Measurements from ENCODE around the gene PCLO.

Gene PCLO

GRCh38 chr7:83153419-83153818 lies 9.3 kb downstream of the PCLO start:
- Histone ChIP-seq H3K27ac (ENCODE audit: poor library complexity, severe bottlenecking) (no peak overlapping the region), H3K36me3 (ENCODE audit: low read depth) (no peaks in the 10 kb centered on the region; the same call in 1 of the 2 replicates), H3K4me1 (ENCODE audit: insufficient read depth, poor library complexity, severe bottlenecking) (peaks cover 14% of the 10 kb centered on the region), H3K27me3 (ENCODE audit: insufficient read depth, poor library complexity, severe bottlenecking) (no peaks in the 10 kb centered on the region), H3K4me3 (ENCODE audit: severe bottlenecking) (no peak overlapping the region), H3K9me3 (ENCODE audit: severe bottlenecking) (no peaks in the 10 kb centered on the region)
- DNase-seq (ENCODE audit: low spot score) (no peak), ATAC-seq (ENCODE audit: low read depth) (no peak)
- TF ChIP-seq, protein P1, sequence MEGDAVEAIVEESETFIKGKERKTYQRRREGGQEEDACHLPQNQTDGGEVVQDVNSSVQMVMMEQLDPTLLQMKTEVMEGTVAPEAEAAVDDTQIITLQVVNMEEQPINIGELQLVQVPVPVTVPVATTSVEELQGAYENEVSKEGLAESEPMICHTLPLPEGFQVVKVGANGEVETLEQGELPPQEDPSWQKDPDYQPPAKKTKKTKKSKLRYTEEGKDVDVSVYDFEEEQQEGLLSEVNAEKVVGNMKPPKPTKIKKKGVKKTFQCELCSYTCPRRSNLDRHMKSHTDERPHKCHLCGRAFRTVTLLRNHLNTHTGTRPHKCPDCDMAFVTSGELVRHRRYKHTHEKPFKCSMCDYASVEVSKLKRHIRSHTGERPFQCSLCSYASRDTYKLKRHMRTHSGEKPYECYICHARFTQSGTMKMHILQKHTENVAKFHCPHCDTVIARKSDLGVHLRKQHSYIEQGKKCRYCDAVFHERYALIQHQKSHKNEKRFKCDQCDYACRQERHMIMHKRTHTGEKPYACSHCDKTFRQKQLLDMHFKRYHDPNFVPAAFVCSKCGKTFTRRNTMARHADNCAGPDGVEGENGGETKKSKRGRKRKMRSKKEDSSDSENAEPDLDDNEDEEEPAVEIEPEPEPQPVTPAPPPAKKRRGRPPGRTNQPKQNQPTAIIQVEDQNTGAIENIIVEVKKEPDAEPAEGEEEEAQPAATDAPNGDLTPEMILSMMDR (IDR thresholded peaks at IDR 0.05; ENCODE audit: poor library complexity, severe bottlenecking), result no peak

- Histone ChIP-seq H3K36me3 (ENCODE audit: low read depth) (no peaks in the 10 kb centered on the region; the same call in 1 of the 2 replicates), H3K9me3 (ENCODE audit: severe bottlenecking) (no peaks in the 10 kb centered on the region), H3K27me3 (ENCODE audit: insufficient read depth, poor library complexity, severe bottlenecking) (no peaks in the 10 kb centered on the region), H3K27ac (ENCODE audit: poor library complexity, severe bottlenecking) (no peak overlapping the region), H3K4me1 (ENCODE audit: insufficient read depth, poor library complexity, severe bottlenecking) (peaks cover 12% of the 10 kb centered on the region), H3K4me3 (ENCODE audit: severe bottlenecking) (no peak overlapping the region)
- no peak for ATAC-seq (ENCODE audit: low read depth)
- no peak for DNase-seq (ENCODE audit: low spot score)
- TF ChIP-seq, protein P1 (IDR thresholded peaks at IDR 0.05; ENCODE audit: poor library complexity, severe bottlenecking), result no peak
These were observed 12.4 kb downstream of the PCLO start for GRCh38 chr7:83150310-83150709.

DNA sequence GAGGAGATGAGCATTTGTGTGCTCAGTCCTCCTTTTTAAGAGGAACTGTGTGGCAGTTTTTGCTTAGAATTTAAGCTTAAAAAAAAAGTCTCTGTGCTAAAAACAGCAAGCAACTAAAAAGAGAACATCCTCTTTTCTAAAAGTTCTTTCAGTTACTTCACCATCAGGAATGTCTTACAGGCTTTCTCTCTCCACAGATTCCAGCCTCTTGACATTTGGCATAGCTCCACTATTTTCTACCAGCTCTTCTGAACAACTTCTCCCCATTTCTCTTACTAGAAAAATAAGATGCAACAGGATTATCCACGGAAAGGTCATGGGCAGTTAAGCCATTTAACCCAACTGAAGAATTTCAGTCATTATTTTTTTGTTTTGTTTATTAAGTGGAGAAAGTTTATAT lies 13.2 kb downstream of the PCLO start:
- H3K27ac ChIP-seq (ENCODE audit: poor library complexity, severe bottlenecking), result no peak overlapping the region
- peaks cover 12% of the 10 kb centered on the region for H3K4me1 ChIP-seq (ENCODE audit: insufficient read depth, poor library complexity, severe bottlenecking)
- H3K27me3 ChIP-seq (ENCODE audit: insufficient read depth, poor library complexity, severe bottlenecking), result no peaks in the 10 kb centered on the region
- no peak overlapping the region for H3K4me3 ChIP-seq (ENCODE audit: severe bottlenecking)
- ATAC-seq (ENCODE audit: low read depth) (no peak), DNase-seq (ENCODE audit: low spot score) (no peak)
- H3K9me3 ChIP-seq (ENCODE audit: severe bottlenecking), result no peaks in the 10 kb centered on the region
- TF ChIP-seq, protein P1 (IDR thresholded peaks at IDR 0.05; ENCODE audit: poor library complexity, severe bottlenecking), result no peak
- no peaks in the 10 kb centered on the region; the same call in 1 of the 2 replicates for H3K36me3 ChIP-seq (ENCODE audit: low read depth)

GRCh38 chr7:83148776-83149175 lies 13.9 kb downstream of the PCLO start:
- ATAC-seq (ENCODE audit: low read depth) (peak; percentile 94), DNase-seq (ENCODE audit: low spot score) (no peak)

GRCh38 chr7:83143107-83143506 lies 19.6 kb downstream of the PCLO start:
- TF ChIP-seq, protein P1 (IDR thresholded peaks at IDR 0.05; ENCODE audit: poor library complexity, severe bottlenecking), result no peak
- Histone ChIP-seq H3K4me1 (ENCODE audit: insufficient read depth, poor library complexity, severe bottlenecking) (no peaks in the 10 kb centered on the region), H3K4me3 (ENCODE audit: severe bottlenecking) (no peak overlapping the region), H3K27me3 (ENCODE audit: insufficient read depth, poor library complexity, severe bottlenecking) (no peaks in the 10 kb centered on the region), H3K27ac (ENCODE audit: poor library complexity, severe bottlenecking) (no peak overlapping the region), H3K9me3 (ENCODE audit: severe bottlenecking) (no peaks in the 10 kb centered on the region), H3K36me3 (ENCODE audit: low read depth) (no peaks in the 10 kb centered on the region)
- DNase-seq (ENCODE audit: low spot score) (no peak), ATAC-seq (ENCODE audit: low read depth) (no peak)

More at GRCh38 chr7:83148776-83149175, 13.9 kb downstream of the PCLO start:
- H3K36me3 ChIP-seq (ENCODE audit: low read depth), result no peaks in the 10 kb centered on the region; the same call in 1 of the 2 replicates
- H3K9me3 ChIP-seq (ENCODE audit: severe bottlenecking), result no peaks in the 10 kb centered on the region
- H3K4me3 ChIP-seq (ENCODE audit: severe bottlenecking), result no peak overlapping the region
- no peak overlapping the region for H3K27ac ChIP-seq (ENCODE audit: poor library complexity, severe bottlenecking)
- peaks cover 12% of the 10 kb centered on the region for H3K4me1 ChIP-seq (ENCODE audit: insufficient read depth, poor library complexity, severe bottlenecking)
- TF ChIP-seq, protein P1 (IDR thresholded peaks at IDR 0.05; ENCODE audit: poor library complexity, severe bottlenecking), result no peak
- H3K27me3 ChIP-seq (ENCODE audit: insufficient read depth, poor library complexity, severe bottlenecking), result no peaks in the 10 kb centered on the region

All from RWPE2 (cell line).